H9 (cell line): ENCODE results near the gene SLC4A11. TPM values are rescaled to one million over a fixed set of nuclear protein-coding genes. Genes with fewer than 3 reads are reported as not detected.

Experiments used
- DNase-seq: peaks from one replicate; pipeline ENCODE4 v3.0.0-alpha.2; 2017
- H2AFZ ChIP-seq: one replicate; pipeline ENCODE4 v1.6.1; 2013; ENCODE audit warnings: mild to moderate bottlenecking, low read length, control low read depth, moderate library complexity
- H2AK5ac ChIP-seq: 2 replicates; pipeline ENCODE4 v1.6.1; 2013; ENCODE audit warnings: low read length, control low read depth, mixed read lengths; ENCODE audit not compliant: insufficient read length
- H2BK120ac ChIP-seq: one replicate; pipeline ENCODE4 v1.6.1; 2013; ENCODE audit warnings: low read depth, mild to moderate bottlenecking, low read length, control low read depth, inconsistent platforms; ENCODE audit not compliant: poor library complexity, severe bottlenecking
- H2BK12ac ChIP-seq: 2 replicates; pipeline ENCODE4 v1.6.1; 2013; ENCODE audit warnings: low read length, control low read depth, mixed read lengths, low read depth; ENCODE audit not compliant: insufficient read length
- H2BK15ac ChIP-seq: 2 replicates; pipeline ENCODE4 v1.6.1; 2013; ENCODE audit warnings: low read depth, low read length, control low read depth
- H2BK20ac ChIP-seq: one replicate; pipeline ENCODE4 v1.6.1; 2013; ENCODE audit warnings: low read depth, mild to moderate bottlenecking, low read length, control low read depth, inconsistent platforms; ENCODE audit not compliant: poor library complexity, severe bottlenecking
- H2BK5ac ChIP-seq: 2 replicates; pipeline ENCODE4 v1.6.1; 2013; ENCODE audit warnings: low read length, control low read depth, mixed read lengths; ENCODE audit not compliant: insufficient read length
- H3K14ac ChIP-seq: 2 replicates; pipeline ENCODE4 v1.6.1; 2013; ENCODE audit warnings: low read length, control low read depth; ENCODE audit not compliant: insufficient read depth
- H3K18ac ChIP-seq: 2 replicates; pipeline ENCODE4 v1.6.1; 2013; ENCODE audit warnings: low read depth, mild to moderate bottlenecking, mixed read lengths, low read length, control low read depth; ENCODE audit not compliant: insufficient read length
- H3K23ac ChIP-seq: 2 replicates; pipeline ENCODE4 v1.6.1; 2013; ENCODE audit warnings: low read length, control low read depth, mixed read lengths, low read depth; ENCODE audit not compliant: insufficient read length
- H3K23me2 ChIP-seq: 2 replicates; pipeline ENCODE4 v1.6.1; 2013; ENCODE audit warnings: low read depth, mild to moderate bottlenecking, mixed read lengths, low read length, control low read depth; ENCODE audit not compliant: insufficient read length, poor library complexity, severe bottlenecking
- H3K27ac ChIP-seq: 2 replicates; pipeline ENCODE4 v1.5.1; 2013; ENCODE audit warnings: low read length, control low read depth, mixed read lengths, low read depth; ENCODE audit not compliant: insufficient read length
- H3K27me3 ChIP-seq: 2 replicates; pipeline ENCODE4 v1.6.1; 2013; ENCODE audit warnings: low read length, control low read depth, inconsistent platforms; ENCODE audit not compliant: insufficient read depth
- H3K4ac ChIP-seq: 2 replicates; pipeline ENCODE4 v1.6.1; 2013; ENCODE audit warnings: low read depth, mild to moderate bottlenecking, control low read depth, inconsistent platforms, low read length, moderate library complexity
- H3K4me1 ChIP-seq: 2 replicates; pipeline ENCODE4 v1.6.1; 2013; ENCODE audit warnings: low read length, control low read depth, inconsistent platforms; ENCODE audit not compliant: insufficient read depth
- H3K4me2 ChIP-seq: 2 replicates; pipeline ENCODE4 v1.6.1; 2013; ENCODE audit warnings: low read length, control low read depth, mixed read lengths; ENCODE audit not compliant: insufficient read length, insufficient read depth
- H3K56ac ChIP-seq: 2 replicates; pipeline ENCODE4 v1.6.1; 2013; ENCODE audit warnings: low read depth, mild to moderate bottlenecking, mixed read lengths, low read length, control low read depth; ENCODE audit not compliant: insufficient read length
- H3K79me1 ChIP-seq: 2 replicates; pipeline ENCODE4 v1.6.1; 2013; ENCODE audit warnings: low read depth, mild to moderate bottlenecking, moderate library complexity, low read length, control low read depth, inconsistent platforms; ENCODE audit not compliant: insufficient read depth, poor library complexity, severe bottlenecking
- H3K79me2 ChIP-seq: 2 replicates; pipeline ENCODE4 v1.6.1; 2013; ENCODE audit warnings: low read length, control low read depth, inconsistent platforms; ENCODE audit not compliant: insufficient read depth
- H3K9ac ChIP-seq: 2 replicates; pipeline ENCODE4 v1.6.1; 2013; ENCODE audit warnings: low read length, control low read depth, mixed read lengths; ENCODE audit not compliant: insufficient read length; ENCODE audit errors: extremely low read depth
- H3K9me3 ChIP-seq: one replicate; pipeline ENCODE4 v1.6.1; 2013; ENCODE audit warnings: low read depth, low read length, inconsistent platforms; ENCODE audit not compliant: control insufficient read depth
- H3T11ph ChIP-seq: one replicate; pipeline ENCODE4 v1.6.1; 2013; ENCODE audit warnings: mild to moderate bottlenecking, low read length, control low read depth, inconsistent platforms
- H4K20me1 ChIP-seq: one replicate; pipeline ENCODE4 v1.6.1; 2013; ENCODE audit not compliant: control insufficient read depth, insufficient read length, insufficient read depth
- H4K5ac ChIP-seq: 2 replicates; pipeline ENCODE4 v1.6.1; 2013; ENCODE audit warnings: low read depth, mild to moderate bottlenecking, mixed read lengths, low read length, control low read depth; ENCODE audit not compliant: insufficient read length
- H4K8ac ChIP-seq: replicated peaks from 2 replicates; pipeline ENCODE4 v1.6.1; 2013; ENCODE audit warnings: low read length, control low read depth, mixed read lengths, low read depth; ENCODE audit not compliant: insufficient read length
- H4K91ac ChIP-seq: 2 replicates; pipeline ENCODE4 v1.6.1; 2013; ENCODE audit warnings: low read depth, mild to moderate bottlenecking, moderate library complexity, mixed read lengths, low read length, control low read depth; ENCODE audit not compliant: insufficient read length
- H3K27ac Mint-ChIP-seq, 3 experiments: 2 replicates in 2 of 3; 3 replicates in 1 of 3; pipeline ENCODE4 v1.8.0; 2020 to 2021; ENCODE audit warnings: mixed read lengths in 3 of 3, mild to moderate bottlenecking in 1 of 3, moderate library complexity in 1 of 3
- H3K27me3 Mint-ChIP-seq: 2 replicates; pipeline ENCODE4 v1.8.0; 2021; ENCODE audit warnings: low read depth, mild to moderate bottlenecking, moderate library complexity, mixed read lengths
- H3K36me3 Mint-ChIP-seq, 3 experiments: 2 replicates in 2 of 3; 3 replicates in 1 of 3; pipeline ENCODE4 v1.8.0; 2020 to 2021; ENCODE audit warnings: low read depth in 3 of 3, mixed read lengths in 3 of 3; ENCODE audit not compliant: insufficient read depth in 1 of 3
- H3K4me1 Mint-ChIP-seq, 2 experiments: 2 replicates each; pipeline ENCODE4 v1.8.0; 2020; ENCODE audit warnings: mixed read lengths in 2 of 2
- H3K4me3 Mint-ChIP-seq, 2 experiments: 2 replicates in 1 of 2; 3 replicates in 1 of 2; pipeline ENCODE4 v1.8.0; 2020 to 2021; ENCODE audit warnings: mild to moderate bottlenecking in 2 of 2, mixed read lengths in 2 of 2, moderate library complexity in 1 of 2
- H3K9me3 Mint-ChIP-seq, 2 experiments: 2 replicates in 1 of 2; 3 replicates in 1 of 2; pipeline ENCODE4 v1.8.0; 2020; ENCODE audit warnings: mild to moderate bottlenecking in 2 of 2, mixed read lengths in 2 of 2, moderate library complexity in 1 of 2
- WGBS: extraction: QIAGEN DNeasy Blood & Tissue Kit; methylation state at CpG from one replicate; pipeline ENCODE4 v1.1.7; 2013; ENCODE audit warnings: missing lambda C conversion rate, low lambda C conversion rate, mixed read lengths; ENCODE audit not compliant: insufficient read length; ENCODE audit errors: extremely low coverage; 5-methylcytosine and 5-hydroxymethylcytosine counted together
- total RNA-seq: library from RNA; stranded (reverse); gene quantifications from 2 replicates; pipeline ENCODE4 v1.2.1, GENCODE V29; 2021
- TF ChIP-seq, protein P1 (sequence below): fragments of 200-600 bp; sonication (generic); conservative IDR thresholded peaks from 3 replicates; pipeline ENCODE4 v1.8.0; 2021; ENCODE audit warnings: antibody characterized with exemption, mild to moderate bottlenecking

Gene SLC4A11
- total RNA-seq, 1 experiment from 2014 or later: 29.4 TPM

DNA sequence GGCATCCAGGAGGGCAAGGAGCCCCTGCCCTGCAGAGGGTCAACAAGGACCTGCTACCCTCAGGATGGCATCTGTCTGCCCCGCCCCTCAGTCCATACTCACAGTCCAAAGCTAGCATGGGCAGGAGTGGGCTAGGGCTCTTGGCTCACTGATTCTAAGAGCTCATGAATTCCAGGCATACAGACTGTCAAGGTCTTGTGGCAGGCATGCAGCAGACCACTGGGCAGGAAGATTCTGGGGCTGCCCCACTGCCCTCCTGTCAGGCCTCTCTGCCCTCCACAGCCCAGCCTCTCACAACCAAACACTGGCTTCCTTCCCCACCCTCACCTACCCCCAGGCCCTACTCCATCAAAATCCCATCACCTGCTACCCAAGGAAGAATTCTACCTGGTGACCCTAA lies 5.6 kb upstream of the SLC4A11 start:
- no peak overlapping the region for H3K18ac ChIP-seq
- H2BK5ac ChIP-seq: no peak overlapping the region
- no peak overlapping the region for H2BK120ac ChIP-seq
- H3K14ac ChIP-seq: no peak overlapping the region; the same call in 1 of the 2 replicates
- H3K4me2 ChIP-seq: no peak overlapping the region
- H4K5ac ChIP-seq: no peak overlapping the region
- Mint-ChIP-seq H3K4me3 (no peak overlapping the region), H3K27me3 (peaks cover 67% of the 10 kb centered on the region), H3K27ac (no peak overlapping the region), H3K36me3 (0 out of 7 replicates have a peak, but pooled peaks cover 0 to 5% (median 2%) of the 10 kb centered on the region in 3 experiments), H3K4me1 (peaks cover 23 to 25% of the 10 kb centered on the region in 2 experiments), H3K9me3 (no peaks in the 10 kb centered on the region)
- TF ChIP-seq, protein P1, sequence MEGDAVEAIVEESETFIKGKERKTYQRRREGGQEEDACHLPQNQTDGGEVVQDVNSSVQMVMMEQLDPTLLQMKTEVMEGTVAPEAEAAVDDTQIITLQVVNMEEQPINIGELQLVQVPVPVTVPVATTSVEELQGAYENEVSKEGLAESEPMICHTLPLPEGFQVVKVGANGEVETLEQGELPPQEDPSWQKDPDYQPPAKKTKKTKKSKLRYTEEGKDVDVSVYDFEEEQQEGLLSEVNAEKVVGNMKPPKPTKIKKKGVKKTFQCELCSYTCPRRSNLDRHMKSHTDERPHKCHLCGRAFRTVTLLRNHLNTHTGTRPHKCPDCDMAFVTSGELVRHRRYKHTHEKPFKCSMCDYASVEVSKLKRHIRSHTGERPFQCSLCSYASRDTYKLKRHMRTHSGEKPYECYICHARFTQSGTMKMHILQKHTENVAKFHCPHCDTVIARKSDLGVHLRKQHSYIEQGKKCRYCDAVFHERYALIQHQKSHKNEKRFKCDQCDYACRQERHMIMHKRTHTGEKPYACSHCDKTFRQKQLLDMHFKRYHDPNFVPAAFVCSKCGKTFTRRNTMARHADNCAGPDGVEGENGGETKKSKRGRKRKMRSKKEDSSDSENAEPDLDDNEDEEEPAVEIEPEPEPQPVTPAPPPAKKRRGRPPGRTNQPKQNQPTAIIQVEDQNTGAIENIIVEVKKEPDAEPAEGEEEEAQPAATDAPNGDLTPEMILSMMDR: no peak
- H3T11ph ChIP-seq: no peak overlapping the region
- WGBS: no CpG with 5 or more reads among the region's 1 CpG
- no peaks in the 10 kb centered on the region for H3K79me2 ChIP-seq
- peaks cover 14% of the 10 kb centered on the region for H3K23me2 ChIP-seq
- H3K23ac ChIP-seq: no peak overlapping the region
- H3K27ac ChIP-seq: no peak overlapping the region
- H3K56ac ChIP-seq: no peak overlapping the region
- no peak overlapping the region for H2BK12ac ChIP-seq
- H4K8ac ChIP-seq: no peak overlapping the region
- H2BK20ac ChIP-seq: no peak overlapping the region
- H3K79me1 ChIP-seq: no peaks in the 10 kb centered on the region
- H3K27me3 ChIP-seq: peaks cover 7% of the 10 kb centered on the region; the same call in 1 of the 2 replicates
- H2AK5ac ChIP-seq: no peak overlapping the region
- no peak overlapping the region for H3K4ac ChIP-seq
- no peak overlapping the region for H2AFZ ChIP-seq
- no peak overlapping the region for H4K91ac ChIP-seq
- H2BK15ac ChIP-seq: no peak overlapping the region
- H3K4me1 ChIP-seq: no peaks in the 10 kb centered on the region; the same call in 1 of the 2 replicates
- DNase-seq: no peak
- H3K9ac ChIP-seq: no peak overlapping the region
- H4K20me1 ChIP-seq: no peaks in the 10 kb centered on the region
- no peaks in the 10 kb centered on the region for H3K9me3 ChIP-seq
